CD4-positive, alpha-beta T cell treated with Interleukin-2 at 100 ng/mL for 4 hours (primary cell): ENCODE measurements around the gene GPR65.
"Not testable (repeated sequence)": the region's sequence is repeated elsewhere in the genome, so short reads cannot be mapped to it uniquely, and the experiment has no call there.

Source experiments
- DNase-seq: peaks from one replicate; pipeline ENCODE4 v3.0.0-alpha.2; 2020; ENCODE audit warnings: low spot score

The GPR65 gene

GRCh38 chr14:88004506-88005036 lies 364 bp upstream of the GPR65 start:
- DNase-seq, result no peak

- DNase-seq, result peak; percentile 82
Measured at GRCh38 chr14:88005978-88006851, 1.3 kb downstream of the GPR65 start.

GRCh38 chr14:88007608-88008007 lies 2.7 kb downstream of the GPR65 start:
- peak; percentile 29 for DNase-seq

- no peak for DNase-seq
Measured at GRCh38 chr14:88008039-88008742, 3.3 kb downstream of the GPR65 start.

GRCh38 chr14:88009486-88009885 lies 4.6 kb downstream of the GPR65 start:
- no peak for DNase-seq

- no peak for DNase-seq
Measured at GRCh38 chr14:88010331-88010730, 5.4 kb downstream of the GPR65 start.

- DNase-seq, result no peak
Measured at GRCh38 chr14:88012495-88012894, 7.6 kb downstream of the GPR65 start.

GRCh38 chr14:88013750-88014349 lies 8.9 kb downstream of the GPR65 start:
- DNase-seq, result peak; percentile 57

GRCh38 chr14:88016768-88017167 lies 11.8 kb downstream of the GPR65 start:
- DNase-seq, result no peak

GRCh38 chr14:88017535-88017934 lies 12.6 kb downstream of the GPR65 start:
- no peak for DNase-seq

GRCh38 chr14:88023658-88024187 lies 18.8 kb downstream of the GPR65 start:
- DNase-seq, result peak; percentile 27

- DNase-seq, result not testable (repeated sequence)
Measured at GRCh38 chr14:88024252-88025086, 19.5 kb downstream of the GPR65 start.

- DNase-seq, result no peak
Measured at GRCh38 chr14:88025313-88025712, 20.4 kb downstream of the GPR65 start.

- no peak for DNase-seq
Measured at GRCh38 chr14:88026890-88027289, 22.0 kb downstream of the GPR65 start.

- DNase-seq, result peak; percentile 28
Measured at GRCh38 chr14:88029500-88029899, 24.6 kb downstream of the GPR65 start.

- DNase-seq, result no peak
Measured at GRCh38 chr14:88030079-88030478, 25.1 kb downstream of the GPR65 start.

- DNase-seq, result no peak
Measured at GRCh38 chr14:88030892-88031291, 26.0 kb downstream of the GPR65 start.

GRCh38 chr14:88032373-88032772 lies 27.4 kb downstream of the GPR65 start:
- no peak for DNase-seq

GRCh38 chr14:88034076-88034475 lies 29.1 kb downstream of the GPR65 start:
- no peak for DNase-seq

- no peak for DNase-seq
Measured at GRCh38 chr14:88036422-88036821, 31.5 kb downstream of the GPR65 start.

- DNase-seq, result no peak
Measured at GRCh38 chr14:88037325-88037724, 32.4 kb downstream of the GPR65 start.
